Measurements from ENCODE around the gene GRPEL1. TPM values are rescaled to one million over a fixed set of nuclear protein-coding genes. Genes with fewer than 3 reads are reported as not detected.

Gene GRPEL1
- total and polyA plus RNA-seq, 2 of the 13 experiments (the other 11 are each of a cell fraction or from before 2014, with no cell fraction given) = 32.3 to 141 TPM

DNA sequence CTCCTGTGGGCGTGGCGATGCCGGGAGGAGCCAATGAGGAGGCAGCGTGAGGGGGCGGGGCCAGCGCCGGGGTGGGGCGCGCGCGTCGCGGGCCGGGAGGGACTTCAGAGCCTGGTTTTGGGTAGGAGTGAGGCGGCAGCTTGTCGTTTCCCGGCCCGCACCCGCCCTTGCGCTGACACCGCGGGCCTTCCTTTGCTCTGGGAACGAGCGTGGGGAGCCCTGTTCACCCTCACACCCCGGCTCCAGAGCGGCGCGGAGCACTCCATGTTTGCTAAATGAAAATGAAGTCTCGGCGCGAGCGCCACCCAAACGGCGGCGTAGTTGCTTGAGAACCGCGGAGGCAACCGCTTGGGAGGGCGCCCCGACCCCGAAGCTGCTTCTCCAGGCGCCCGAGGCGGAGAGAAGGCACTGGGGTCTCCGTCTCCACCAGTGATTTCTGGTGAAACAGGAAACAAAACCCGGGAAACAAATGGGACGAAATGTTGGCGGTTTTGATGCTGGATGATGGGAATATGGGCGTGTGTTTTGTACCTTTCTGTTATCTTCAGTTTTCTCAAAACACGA lies 497 bp upstream of the GRPEL1 start (continued):
- TF ChIP-seq POLR2AphosphoS5 (IDR thresholded peaks at IDR 0.05; ENCODE audit: low read depth, low read length) (no peak), RBM39 (IDR thresholded peaks at IDR 0.05; ENCODE audit: low read depth, low read length, poor library complexity, severe bottlenecking) (peak; percentile 8), NRL (CRISPR knock-in tag; IDR thresholded peaks at IDR 0.05; ENCODE audit: borderline replicate concordance) (no peak), SRF (IDR thresholded peaks at IDR 0.05; ENCODE audit: low read depth, low read length) (no peak), HNRNPK (IDR thresholded peaks at IDR 0.05; ENCODE audit: low read depth, low read length, poor library complexity, severe bottlenecking) (no peak), ZNF253 (CRISPR knock-in tag; IDR thresholded peaks at IDR 0.05; ENCODE audit: borderline replicate concordance) (no peak), TBX2 (CRISPR knock-in tag; IDR thresholded peaks at IDR 0.05; ENCODE audit: borderline replicate concordance) (no peak), ZNF280D (CRISPR knock-in tag; IDR thresholded peaks at IDR 0.05) (no peak), ZNF510 (CRISPR knock-in tag; IDR thresholded peaks at IDR 0.05; ENCODE audit: low read depth) (no peak), ZC3H13 (CRISPR knock-in tag; IDR thresholded peaks at IDR 0.05) (no peak), SAP130 (CRISPR knock-in tag; IDR thresholded peaks at IDR 0.05; ENCODE audit: low read depth) (peak; percentile 20; the same call in 1 of the 2 replicates), ZBTB25 (CRISPR knock-in tag; IDR thresholded peaks at IDR 0.05) (no peak), JUN (CRISPR knock-in tag; IDR thresholded peaks at IDR 0.05) (no peak), ZNF816 (CRISPR knock-in tag; IDR thresholded peaks at IDR 0.05; ENCODE audit: borderline replicate concordance) (no peak), PHF8 (CRISPR knock-in tag; IDR thresholded peaks at IDR 0.05) (peak; percentile 72; the same call in 1 of the 2 replicates), PLRG1 (conservative IDR thresholded peaks at IDR 0.05) (no peak), ZNF136 (CRISPR knock-in tag; IDR thresholded peaks at IDR 0.05; ENCODE audit: low read depth) (no peak), RARG (CRISPR knock-in tag; IDR thresholded peaks at IDR 0.05; ENCODE audit: low read depth) (no peak)
- TF ChIP-seq, protein P1, sequence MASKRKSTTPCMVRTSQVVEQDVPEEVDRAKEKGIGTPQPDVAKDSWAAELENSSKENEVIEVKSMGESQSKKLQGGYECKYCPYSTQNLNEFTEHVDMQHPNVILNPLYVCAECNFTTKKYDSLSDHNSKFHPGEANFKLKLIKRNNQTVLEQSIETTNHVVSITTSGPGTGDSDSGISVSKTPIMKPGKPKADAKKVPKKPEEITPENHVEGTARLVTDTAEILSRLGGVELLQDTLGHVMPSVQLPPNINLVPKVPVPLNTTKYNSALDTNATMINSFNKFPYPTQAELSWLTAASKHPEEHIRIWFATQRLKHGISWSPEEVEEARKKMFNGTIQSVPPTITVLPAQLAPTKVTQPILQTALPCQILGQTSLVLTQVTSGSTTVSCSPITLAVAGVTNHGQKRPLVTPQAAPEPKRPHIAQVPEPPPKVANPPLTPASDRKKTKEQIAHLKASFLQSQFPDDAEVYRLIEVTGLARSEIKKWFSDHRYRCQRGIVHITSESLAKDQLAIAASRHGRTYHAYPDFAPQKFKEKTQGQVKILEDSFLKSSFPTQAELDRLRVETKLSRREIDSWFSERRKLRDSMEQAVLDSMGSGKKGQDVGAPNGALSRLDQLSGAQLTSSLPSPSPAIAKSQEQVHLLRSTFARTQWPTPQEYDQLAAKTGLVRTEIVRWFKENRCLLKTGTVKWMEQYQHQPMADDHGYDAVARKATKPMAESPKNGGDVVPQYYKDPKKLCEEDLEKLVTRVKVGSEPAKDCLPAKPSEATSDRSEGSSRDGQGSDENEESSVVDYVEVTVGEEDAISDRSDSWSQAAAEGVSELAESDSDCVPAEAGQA (IDR thresholded peaks at IDR 0.05; ENCODE audit: low read depth) = 0 out of 2 replicates have a peak, but pooled peaks have one; percentile 2
- TF ChIP-seq, protein P1 (CRISPR knock-in tag; IDR thresholded peaks at IDR 0.05; ENCODE audit: borderline replicate concordance) = no peak

Measured in HepG2 (cell line).